ENCODE data around the gene C18orf63.
"Not testable (repeated sequence)": the region's sequence is repeated elsewhere in the genome, so short reads cannot be mapped to it uniquely, and the experiment has no call there.

The C18orf63 gene

DNA sequence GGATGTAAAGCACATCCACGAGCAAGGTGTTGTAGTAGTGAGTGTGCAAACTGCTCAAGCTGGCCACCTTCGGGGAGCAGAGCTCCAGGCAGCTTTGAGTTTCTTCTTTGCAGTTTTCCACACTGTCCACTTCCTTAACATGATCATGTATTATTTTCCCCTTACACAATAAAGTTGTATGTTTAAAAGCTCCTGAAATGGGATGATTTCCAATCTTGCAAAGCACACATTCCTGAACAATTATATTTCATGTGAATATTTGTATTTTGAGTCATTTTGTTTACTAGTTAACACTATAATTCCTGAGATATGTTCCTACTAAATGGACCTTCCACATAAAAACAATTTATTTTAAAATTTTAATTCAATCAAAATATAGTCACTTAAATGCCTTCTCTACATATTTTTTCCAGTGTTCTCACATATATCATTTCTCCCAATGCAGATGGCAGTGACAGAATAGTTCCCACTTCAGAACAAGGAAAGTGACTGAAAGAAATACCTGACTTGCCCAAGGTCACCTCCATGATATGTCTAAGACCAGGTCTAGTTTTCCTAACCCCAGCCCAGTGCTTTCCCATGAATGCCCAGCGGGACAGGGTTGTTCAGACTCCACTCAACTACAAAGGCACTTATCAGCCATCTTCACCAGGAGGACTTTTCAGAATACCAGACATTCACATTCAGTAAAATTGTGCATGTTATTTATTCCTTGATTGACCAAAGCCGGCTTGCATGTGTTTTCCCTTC, 29.4 kb upstream of the C18orf63 start:
- DNase-seq (ENCODE audit: low read depth in 2 of 2), result no peak

DNA sequence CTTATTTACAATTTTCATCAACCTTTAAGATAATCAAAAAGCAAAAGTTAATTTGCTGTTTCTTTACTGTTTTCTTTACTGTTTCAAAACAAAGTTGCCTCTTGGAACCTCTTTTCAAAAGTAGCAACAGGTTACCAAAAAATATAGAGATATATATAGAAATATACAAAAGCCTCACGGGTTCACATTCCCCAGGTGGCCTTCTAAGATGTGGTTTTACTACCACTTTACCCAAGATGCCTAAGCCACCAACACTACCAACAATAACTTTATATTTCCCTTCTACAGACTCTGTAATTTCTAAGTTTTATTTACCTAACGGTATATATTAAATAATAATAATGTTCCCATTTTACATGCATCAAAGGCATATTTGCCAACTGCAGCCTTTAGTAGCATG, 28.8 kb upstream of the C18orf63 start:
- no peak for DNase-seq (ENCODE audit: low read depth in 2 of 2)

GRCh38 chr18:74288041-74288440, 27.6 kb upstream of the C18orf63 start:
- no peak for DNase-seq (ENCODE audit: low read depth in 2 of 2)

GRCh38 chr18:74288730-74289129, 26.9 kb upstream of the C18orf63 start:
- no peak for DNase-seq (ENCODE audit: low read depth in 2 of 2)

DNA sequence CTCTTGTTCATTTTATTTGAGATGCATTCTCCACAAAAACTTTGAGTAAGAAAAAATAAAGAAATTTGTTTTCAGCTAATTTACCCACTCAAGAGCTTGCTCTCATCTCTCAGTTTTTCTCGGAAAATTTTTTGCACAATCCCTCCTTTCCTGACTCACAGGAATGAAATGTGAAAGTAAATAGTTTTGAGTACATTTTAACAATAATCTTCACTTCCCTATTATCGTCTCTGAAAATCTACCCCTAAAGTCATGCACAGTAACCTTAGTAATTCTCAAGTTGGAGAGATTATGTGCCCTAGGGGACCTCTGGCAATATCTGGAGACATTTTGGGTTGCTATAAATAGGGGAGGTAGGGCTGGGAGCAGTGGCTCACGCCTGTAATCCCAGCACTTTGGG, 26.5 kb upstream of the C18orf63 start:
- no peak for DNase-seq (ENCODE audit: low read depth in 2 of 2)

DNA sequence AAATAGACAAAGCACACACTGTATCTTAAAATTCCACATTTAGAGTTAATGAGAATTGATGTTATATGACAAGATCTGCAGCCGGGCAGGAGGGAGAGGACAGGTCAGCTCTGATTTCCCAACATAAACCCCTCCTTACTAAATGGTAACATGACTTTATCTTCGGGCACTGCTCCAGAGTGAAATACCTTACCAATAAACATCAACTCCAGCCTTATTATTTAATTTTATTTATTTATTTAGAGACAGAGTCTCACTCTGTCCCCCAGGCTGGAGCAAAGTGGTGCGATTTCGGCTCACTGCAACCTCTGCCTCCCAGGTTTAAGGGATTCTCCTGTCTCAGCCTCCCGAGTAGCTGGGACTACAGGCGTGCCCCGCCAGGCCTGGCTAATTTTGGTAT, 25.6 kb upstream of the C18orf63 start:
- DNase-seq (ENCODE audit: low read depth in 2 of 2), result no peak

DNA sequence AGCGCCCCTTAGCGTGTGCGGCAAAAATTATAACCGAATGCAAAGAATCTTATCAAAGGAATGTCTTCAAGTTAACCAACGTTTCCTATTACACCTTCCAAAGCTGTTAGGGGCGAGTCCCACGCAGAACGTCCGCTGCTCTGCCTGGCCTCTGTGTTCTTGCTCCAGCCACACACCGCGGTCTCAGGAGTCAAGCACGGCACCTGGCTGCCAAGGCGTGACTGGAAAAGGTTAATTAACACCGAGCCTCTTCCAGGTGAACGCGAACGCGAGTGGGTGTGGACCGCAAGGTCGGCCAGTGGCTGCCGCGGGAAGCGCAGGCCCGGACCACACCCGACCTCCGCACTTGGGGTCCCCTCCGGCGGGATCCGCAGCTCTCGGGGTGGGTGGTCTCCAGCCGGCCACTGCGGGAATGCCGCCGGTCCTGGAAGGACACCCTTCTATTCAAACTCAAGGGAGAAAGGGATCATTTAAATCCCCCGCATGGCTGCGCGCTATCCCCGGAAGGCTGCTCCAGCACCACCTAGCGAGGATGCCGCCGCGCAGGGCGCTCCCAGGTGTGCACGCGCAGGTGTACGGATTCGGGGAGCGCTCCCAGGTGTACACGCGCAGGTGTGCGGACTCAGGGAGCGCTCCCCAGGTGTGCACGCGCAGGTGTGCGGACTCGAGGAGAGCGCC, 24.7 kb upstream of the C18orf63 start:
- DNase-seq (ENCODE audit: low read depth in 2 of 2), result no peak

DNA sequence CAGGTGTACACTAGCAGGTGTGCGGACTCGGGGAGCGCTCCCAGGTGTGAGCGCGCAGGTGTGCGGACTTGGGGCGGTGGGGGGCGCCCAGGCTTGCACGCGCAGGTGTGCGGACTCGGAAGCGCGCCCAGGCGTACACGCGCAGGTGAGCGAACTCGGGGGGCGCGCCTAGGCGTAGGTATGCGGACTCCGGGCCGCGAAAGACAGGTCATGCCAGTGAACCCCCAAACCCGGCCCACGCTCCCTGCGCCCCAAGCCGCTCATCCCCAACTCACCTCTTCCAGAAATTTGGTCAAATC, 24.2 kb upstream of the C18orf63 start:
- no peak for DNase-seq (ENCODE audit: low read depth in 2 of 2)

GRCh38 chr18:74291771-74292540, 23.7 kb upstream of the C18orf63 start, which contains the start of gene CYB5A:
Gene CYB5A (minus strand): TSS chr18:74291963. CDS start chr18:74291875, 88 bp downstream.
- peak; percentile 95 to 98 for DNase-seq (ENCODE audit: low read depth in 2 of 2)

GRCh38 chr18:74292541-74292858, 23.1 kb upstream of the C18orf63 start:
- DNase-seq (ENCODE audit: low read depth in 2 of 2), result no peak

GRCh38 chr18:74292982-74293381, 22.7 kb upstream of the C18orf63 start:
- not testable (repeated sequence) for DNase-seq (ENCODE audit: low read depth in 2 of 2)

DNA sequence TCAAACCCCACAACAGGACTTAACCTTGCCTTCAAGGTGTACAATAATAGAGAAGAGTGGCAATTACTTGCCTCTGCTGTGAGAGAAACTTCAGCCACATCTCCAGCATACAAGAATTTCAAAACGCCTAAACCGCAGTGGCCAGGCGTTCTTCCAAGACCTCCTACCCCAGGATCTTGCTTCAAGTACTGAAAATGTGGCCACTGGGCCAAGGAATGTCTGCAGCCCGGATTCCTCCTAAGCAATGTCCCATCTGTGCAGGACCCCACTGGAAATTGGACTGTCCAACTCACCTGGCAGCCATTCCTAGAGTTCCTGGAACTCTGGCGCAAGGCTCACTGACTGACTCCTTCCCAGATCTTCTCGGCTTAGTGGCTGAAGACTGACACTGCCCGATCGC, 21.1 kb upstream of the C18orf63 start:
- DNase-seq (ENCODE audit: low read depth in 2 of 2), result no peak

- DNase-seq (ENCODE audit: low read depth in 2 of 2), result no peak
Observed at GRCh38 chr18:74299162-74299561, 16.5 kb upstream of the C18orf63 start.

GRCh38 chr18:74299746-74300145, 15.9 kb upstream of the C18orf63 start:
- DNase-seq (ENCODE audit: low read depth in 2 of 2), result no peak

DNA sequence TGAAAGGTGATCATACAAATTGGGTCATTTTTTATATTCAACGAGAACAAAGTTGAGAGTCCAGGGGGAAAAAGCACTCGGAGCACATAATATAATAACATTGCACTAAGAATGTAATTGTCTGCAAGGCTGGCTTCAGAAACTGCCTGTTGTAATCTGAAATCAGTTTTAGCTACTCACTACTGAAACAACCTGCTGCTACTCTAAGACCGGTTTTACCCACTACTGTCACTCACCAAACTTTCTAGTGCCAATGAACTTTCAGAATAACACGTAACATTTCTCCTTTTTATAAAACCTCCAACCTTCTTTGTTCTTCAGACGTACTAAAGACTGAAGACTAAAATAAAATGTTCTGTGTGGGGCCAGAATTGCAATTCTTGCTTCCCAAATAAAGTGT, 12.3 kb upstream of the C18orf63 start:
- DNase-seq (ENCODE audit: low read depth in 2 of 2), result no peak

DNA sequence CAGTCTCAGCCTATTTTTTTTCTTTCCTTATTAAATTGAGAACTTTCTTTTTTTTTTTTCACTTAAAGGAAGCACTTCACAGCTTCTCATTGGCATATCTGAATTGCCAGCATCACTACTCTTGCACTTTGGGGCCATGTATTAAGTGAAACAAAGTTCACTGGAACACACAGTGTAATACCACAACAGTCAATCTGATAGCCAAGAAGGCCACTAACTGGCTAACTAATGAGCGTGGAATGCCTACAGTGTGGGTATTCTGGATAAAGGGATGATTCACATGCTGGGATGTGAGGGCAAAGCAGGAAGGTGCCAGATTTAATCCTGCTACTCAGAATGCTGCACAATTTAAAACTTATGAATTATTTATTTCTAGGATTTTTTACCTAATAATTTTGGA, 11.7 kb upstream of the C18orf63 start:
- no peak for DNase-seq (ENCODE audit: low read depth in 2 of 2)

DNA sequence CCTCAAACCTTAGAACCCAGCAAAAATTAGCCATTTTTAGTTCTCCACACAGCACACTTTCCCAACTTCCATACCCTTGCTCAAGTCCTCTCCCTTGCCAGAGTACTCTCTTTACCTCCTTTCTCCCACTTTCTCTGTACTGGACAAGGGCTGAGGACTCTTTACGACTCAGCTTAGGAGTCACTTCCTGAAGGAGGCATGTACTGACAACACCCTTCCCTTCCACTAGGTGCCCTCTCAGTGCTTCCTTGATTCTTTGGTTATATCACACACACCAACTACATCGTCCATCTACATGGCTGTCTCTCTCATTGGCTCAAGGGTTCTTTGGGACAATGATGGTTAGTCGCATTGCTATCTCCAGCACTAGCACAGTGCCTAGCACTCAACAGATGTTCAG, 5.2 kb upstream of the C18orf63 start:
- no peak for DNase-seq (ENCODE audit: low read depth in 2 of 2)

DNA sequence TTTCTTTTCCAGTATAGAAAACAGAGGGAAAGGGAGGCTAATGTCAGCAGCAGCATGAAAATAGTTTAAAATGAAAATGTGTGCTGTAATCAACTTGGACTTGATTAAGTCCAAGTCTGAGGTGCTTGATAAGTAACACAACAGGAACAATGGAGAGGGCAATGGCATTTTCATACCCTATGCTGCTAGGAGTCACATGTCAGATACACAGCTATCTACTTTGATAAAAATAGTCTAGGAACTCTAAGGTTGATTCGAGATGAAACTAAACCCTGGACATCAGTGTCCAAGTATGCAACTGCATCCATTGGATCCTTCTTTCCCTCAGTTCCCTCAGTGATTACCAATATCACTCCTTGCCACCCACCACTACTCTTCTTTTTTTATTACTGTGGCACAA, 4.6 kb upstream of the C18orf63 start:
- no peak for DNase-seq (ENCODE audit: low read depth in 2 of 2)

DNA sequence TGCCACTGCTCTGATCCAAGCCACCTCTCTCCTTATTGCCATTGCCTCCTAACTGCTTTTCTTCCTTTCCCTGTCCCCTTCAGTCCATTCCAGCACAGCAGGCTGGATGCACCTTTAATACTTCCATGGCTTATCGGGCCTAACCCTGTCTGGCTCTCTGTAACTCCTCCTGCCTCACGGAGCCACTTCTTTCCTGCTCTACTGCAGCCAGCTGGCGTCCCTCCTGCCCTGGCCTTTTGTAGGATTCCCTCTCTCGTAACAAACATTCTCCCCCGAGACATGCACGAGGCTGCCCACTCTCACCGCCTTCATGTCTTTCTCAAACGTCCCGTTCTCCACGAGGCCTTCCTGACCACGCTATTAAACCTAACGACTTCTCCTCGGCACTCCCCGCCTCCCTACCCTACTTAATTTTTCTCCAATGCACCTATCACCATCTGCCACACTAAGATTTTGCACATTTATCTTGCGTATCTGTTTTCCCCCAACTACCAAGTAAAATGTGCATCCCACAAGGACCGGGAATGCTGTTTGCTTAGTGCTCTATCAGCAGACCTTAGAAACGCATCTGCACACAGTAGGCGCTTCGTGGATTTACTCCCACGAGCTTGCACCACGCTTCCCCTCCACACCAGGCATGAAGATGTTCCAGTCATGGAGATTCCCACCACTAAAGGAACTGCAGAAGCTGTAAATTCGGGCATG, 728 bp upstream of the C18orf63 start:
- no peak for DNase-seq (ENCODE audit: low read depth in 2 of 2)

DNA sequence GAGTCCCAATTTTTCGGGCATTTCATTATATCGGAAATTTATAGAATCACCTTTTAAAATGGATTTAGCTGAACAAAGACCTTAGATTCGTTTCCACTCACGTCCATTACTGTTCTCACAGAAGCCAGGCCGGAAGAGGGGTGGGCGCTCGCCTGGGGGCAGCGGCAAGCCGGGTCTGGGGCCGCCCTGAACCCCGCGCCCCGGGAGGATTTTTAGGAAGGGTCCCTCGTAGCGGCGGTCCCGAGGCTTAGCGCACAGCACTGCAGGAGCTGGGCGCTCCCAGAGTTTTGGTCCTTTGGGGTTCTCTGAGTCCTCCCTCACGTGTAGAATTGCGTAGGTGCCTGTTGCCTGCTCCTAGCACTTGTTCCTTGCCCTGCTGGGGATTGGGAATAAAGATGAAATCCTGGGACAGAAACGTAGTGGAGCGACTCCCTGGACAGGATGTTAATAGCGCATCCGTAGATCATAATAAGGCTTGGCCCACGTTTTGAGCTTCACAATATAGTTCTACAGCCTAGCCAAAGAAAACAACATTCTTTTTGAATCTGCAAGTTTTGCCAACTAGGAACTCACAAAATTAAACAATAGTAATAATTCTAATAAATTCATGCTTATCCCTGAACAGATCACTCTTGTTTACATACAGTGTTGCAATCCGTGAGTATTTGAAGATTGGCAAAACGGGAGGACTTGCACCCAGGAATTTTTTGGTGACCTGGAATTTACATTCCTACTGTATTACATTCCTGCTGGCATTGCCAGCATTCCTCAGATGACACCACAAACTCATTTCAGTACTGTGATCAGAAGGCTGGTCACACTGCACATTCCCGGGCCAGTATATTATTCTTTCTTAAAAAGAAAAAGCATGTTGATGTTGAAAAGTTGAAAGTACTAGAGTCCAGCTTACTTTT, 875 bp downstream of the C18orf63 start:
- DNase-seq (ENCODE audit: low read depth in 2 of 2), result no peak

GRCh38 chr18:74326231-74326630, 10.6 kb downstream of the C18orf63 start:
- no peak for DNase-seq (ENCODE audit: low read depth in 2 of 2)
